Neural progenitor cell (in vitro differentiated cells): ENCODE data around the gene AGMO. TPM values are rescaled to one million over a fixed set of nuclear protein-coding genes. Genes with fewer than 3 reads are reported as not detected.

Experiments
- DNase-seq: peaks from one replicate; pipeline ENCODE4 v3.0.0-alpha.2; 2016; ENCODE audit warnings: low spot score
- H2AFZ ChIP-seq: fragments of 200-600 bp; sonication (generic); replicated peaks from 2 replicates; pipeline ENCODE4 v1.6.1; 2016; ENCODE audit warnings: antibody characterized with exemption
- H3F3A ChIP-seq: fragments of 200-600 bp; sonication (generic); 2 replicates; pipeline ENCODE4 v1.6.1; 2016; ENCODE audit warnings: antibody characterized with exemption, low read depth
- H3K27ac ChIP-seq: fragments of 200-600 bp; sonication (generic); 2 replicates; pipeline ENCODE4 v1.5.1; 2016; ENCODE audit warnings: mild to moderate bottlenecking
- H3K27me3 ChIP-seq: fragments of 200-600 bp; sonication (generic); 2 replicates; pipeline ENCODE4 v1.6.1; 2016; ENCODE audit warnings: mild to moderate bottlenecking, moderate library complexity
- H3K36me3 ChIP-seq: fragments of 200-600 bp; sonication (generic); 2 replicates; pipeline ENCODE4 v1.5.1; 2016
- H3K4me1 ChIP-seq: fragments of 200-600 bp; sonication (generic); 2 replicates; pipeline ENCODE4 v1.6.1; 2016; ENCODE audit warnings: mixed run types
- H3K4me2 ChIP-seq: fragments of 200-600 bp; sonication (generic); 2 replicates; pipeline ENCODE4 v1.6.1; 2016
- H3K4me3 ChIP-seq: fragments of 200-600 bp; sonication (generic); 2 replicates; pipeline ENCODE4 v1.5.1; 2016
- H3K79me2 ChIP-seq: fragments of 200-600 bp; sonication (generic); 2 replicates; pipeline ENCODE4 v1.6.1; 2016; ENCODE audit warnings: low read depth
- H3K9ac ChIP-seq: fragments of 200-600 bp; sonication (generic); 2 replicates; pipeline ENCODE4 v1.6.1; 2016
- H3K9me3 ChIP-seq: fragments of 200-600 bp; sonication (generic); 2 replicates; pipeline ENCODE4 v1.5.1; 2016; ENCODE audit warnings: low read depth
- H4K20me1 ChIP-seq: fragments of 200-600 bp; sonication (generic); 2 replicates; pipeline ENCODE4 v1.6.1; 2016; ENCODE audit warnings: low read depth
- H3K27ac Mint-ChIP-seq: 3 replicates; pipeline ENCODE4 v1.8.0; 2021; ENCODE audit warnings: mixed read lengths
- H3K27me3 Mint-ChIP-seq: 2 replicates; pipeline ENCODE4 v1.8.0; 2022; ENCODE audit warnings: low read depth, mild to moderate bottlenecking, inconsistent platforms, moderate library complexity, mixed read lengths; ENCODE audit not compliant: insufficient read depth
- H3K36me3 Mint-ChIP-seq: 3 replicates; pipeline ENCODE4 v1.8.0; 2021; ENCODE audit warnings: mixed read lengths
- H3K4me1 Mint-ChIP-seq: 3 replicates; pipeline ENCODE4 v1.8.0; 2021; ENCODE audit warnings: mixed read lengths
- H3K4me3 Mint-ChIP-seq: 3 replicates; pipeline ENCODE4 v1.8.0; 2021; ENCODE audit warnings: mild to moderate bottlenecking, moderate library complexity, mixed read lengths
- H3K9me3 Mint-ChIP-seq: 3 replicates; pipeline ENCODE4 v1.8.0; 2020; ENCODE audit warnings: mixed read lengths
- CTCF ChIP-seq: fragments of 200-600 bp; sonication (generic); IDR thresholded peaks from 2 replicates; pipeline ENCODE4 v1.5.1; 2017; ENCODE audit warnings: antibody characterized with exemption, mild to moderate bottlenecking
- EZH2 ChIP-seq: fragments of 200-600 bp; sonication (generic); IDR thresholded peaks from 2 replicates; pipeline ENCODE4 v1.6.1; 2017; ENCODE audit warnings: antibody characterized with exemption, mild to moderate bottlenecking, moderate library complexity
- EZH2phosphoT487 ChIP-seq: fragments of 200-600 bp; sonication (generic); IDR thresholded peaks from 2 replicates; pipeline ENCODE4 v1.6.1; 2017; ENCODE audit warnings: antibody characterized with exemption
- total RNA-seq: library from RNA; depleted of rRNA; stranded (reverse); fragments of >200 nt; gene quantifications from 2 replicates; pipeline ENCODE4 v1.2.3, GENCODE V29; 2015; ENCODE audit warnings: low replicate concordance

Gene AGMO
- total RNA-seq, 1 donor from 2014 or later = 0.30 TPM

GRCh38 chr7:15498465-15498864 is 63.4 kb downstream of the AGMO start:
- Mint-ChIP-seq H3K36me3 (no peaks in the 10 kb centered on the region), H3K4me3 (no peak overlapping the region), H3K27ac (no peak overlapping the region), H3K9me3 (no peaks in the 10 kb centered on the region), H3K4me1 (no peaks in the 10 kb centered on the region), H3K27me3 (no peaks in the 10 kb centered on the region)
- Histone ChIP-seq H4K20me1 (no peaks in the 10 kb centered on the region), H3K4me3 (no peak overlapping the region), H3K79me2 (no peaks in the 10 kb centered on the region), H3K4me1 (no peaks in the 10 kb centered on the region), H3K36me3 (no peaks in the 10 kb centered on the region), H3F3A (no peaks in the 10 kb centered on the region), H3K4me2 (no peak overlapping the region), H3K27ac (no peak overlapping the region), H3K27me3 (no peaks in the 10 kb centered on the region), H3K9ac (no peak overlapping the region), H2AFZ (no peak overlapping the region), H3K9me3 (no peaks in the 10 kb centered on the region)
- TF ChIP-seq CTCF (no peak), EZH2phosphoT487 (no peak), EZH2 (no peak)
- no peak for DNase-seq

GRCh38 chr7:15495170-15495569 is 66.6 kb downstream of the AGMO start:
- Histone ChIP-seq H3K27me3 (no peaks in the 10 kb centered on the region), H3K9me3 (no peaks in the 10 kb centered on the region), H3K4me2 (no peak overlapping the region), H3F3A (no peaks in the 10 kb centered on the region), H3K4me1 (peaks cover 5% of the 10 kb centered on the region), H3K4me3 (no peak overlapping the region), H4K20me1 (no peaks in the 10 kb centered on the region), H2AFZ (no peak overlapping the region), H3K79me2 (no peaks in the 10 kb centered on the region), H3K27ac (no peak overlapping the region), H3K9ac (no peak overlapping the region), H3K36me3 (no peaks in the 10 kb centered on the region)
- no peaks in the 10 kb centered on the region for H3K4me1 Mint-ChIP-seq
- no peak overlapping the region for H3K27ac Mint-ChIP-seq
- H3K27me3 Mint-ChIP-seq = no peaks in the 10 kb centered on the region
- H3K9me3 Mint-ChIP-seq = no peaks in the 10 kb centered on the region
- H3K4me3 Mint-ChIP-seq = no peak overlapping the region
- TF ChIP-seq EZH2 (no peak), EZH2phosphoT487 (no peak), CTCF (no peak)
- H3K36me3 Mint-ChIP-seq = no peaks in the 10 kb centered on the region
- DNase-seq = no peak

GRCh38 chr7:15494711-15495110 is 67.1 kb downstream of the AGMO start:
- Mint-ChIP-seq H3K4me3 (no peak overlapping the region), H3K36me3 (no peaks in the 10 kb centered on the region), H3K4me1 (no peaks in the 10 kb centered on the region), H3K27me3 (no peaks in the 10 kb centered on the region), H3K27ac (no peak overlapping the region), H3K9me3 (no peaks in the 10 kb centered on the region)
- H3F3A ChIP-seq = no peaks in the 10 kb centered on the region
- H3K27ac ChIP-seq = no peak overlapping the region
- no peaks in the 10 kb centered on the region for H3K27me3 ChIP-seq
- no peaks in the 10 kb centered on the region for H3K36me3 ChIP-seq
- no peak overlapping the region for H3K4me2 ChIP-seq
- no peak overlapping the region for H3K4me3 ChIP-seq
- no peaks in the 10 kb centered on the region for H3K79me2 ChIP-seq
- H3K4me1 ChIP-seq = peaks cover 5% of the 10 kb centered on the region
- no peak for TF ChIP-seq EZH2phosphoT487
- TF ChIP-seq EZH2 = no peak
- TF ChIP-seq CTCF = no peak
- no peak for DNase-seq
- no peak overlapping the region for H3K9ac ChIP-seq
- H4K20me1 ChIP-seq = no peaks in the 10 kb centered on the region
- H3K9me3 ChIP-seq = no peaks in the 10 kb centered on the region
- no peak overlapping the region for H2AFZ ChIP-seq

- Histone ChIP-seq H3K27ac (no peak overlapping the region), H3K4me1 (peaks cover 5% of the 10 kb centered on the region), H3K9me3 (no peaks in the 10 kb centered on the region), H2AFZ (no peak overlapping the region), H3F3A (no peaks in the 10 kb centered on the region), H3K4me3 (no peak overlapping the region), H3K79me2 (no peaks in the 10 kb centered on the region), H3K27me3 (no peaks in the 10 kb centered on the region), H3K36me3 (no peaks in the 10 kb centered on the region), H3K4me2 (no peak overlapping the region), H3K9ac (no peak overlapping the region), H4K20me1 (no peaks in the 10 kb centered on the region)
- TF ChIP-seq EZH2 (no peak), EZH2phosphoT487 (no peak), CTCF (no peak)
- Mint-ChIP-seq H3K27ac (no peak overlapping the region), H3K9me3 (no peaks in the 10 kb centered on the region), H3K27me3 (no peaks in the 10 kb centered on the region), H3K4me3 (no peak overlapping the region), H3K4me1 (no peaks in the 10 kb centered on the region), H3K36me3 (no peaks in the 10 kb centered on the region)
- DNase-seq = no peak
Observed at GRCh38 chr7:15491361-15491760, 70.5 kb downstream of the AGMO start.
